HEK293T (cell line): ENCODE measurements around the gene DVL2.

ENCODE experiments used
- ARNT ChIP-seq: fragments of 450-650 bp; IDR thresholded peaks from 2 replicates; pipeline ENCODE4 v1.6.1; 2017; ENCODE audit warnings: mild to moderate bottlenecking
- BHLHE40 ChIP-seq: fragments of 450-650 bp; IDR thresholded peaks from 2 replicates; pipeline ENCODE4 v1.6.1; 2016; ENCODE audit warnings: mild to moderate bottlenecking, moderate library complexity, borderline replicate concordance
- FOXK2 ChIP-seq: fragments of 450-650 bp; IDR thresholded peaks from 2 replicates; pipeline ENCODE4 v1.6.1; 2016; ENCODE audit warnings: mild to moderate bottlenecking
- FOXM1 ChIP-seq: fragments of 450-650 bp; IDR thresholded peaks from 2 replicates; pipeline ENCODE4 v1.6.1; 2017; ENCODE audit warnings: mild to moderate bottlenecking, borderline replicate concordance
- HDGF ChIP-seq: fragments of 450-650 bp; IDR thresholded peaks from 2 replicates; pipeline ENCODE4 v1.6.1; 2017; ENCODE audit warnings: antibody characterized with exemption, borderline replicate concordance
- TARDBP ChIP-seq: fragments of 450-650 bp; IDR thresholded peaks from 2 replicates; pipeline ENCODE4 v1.6.1; 2016

DNA sequence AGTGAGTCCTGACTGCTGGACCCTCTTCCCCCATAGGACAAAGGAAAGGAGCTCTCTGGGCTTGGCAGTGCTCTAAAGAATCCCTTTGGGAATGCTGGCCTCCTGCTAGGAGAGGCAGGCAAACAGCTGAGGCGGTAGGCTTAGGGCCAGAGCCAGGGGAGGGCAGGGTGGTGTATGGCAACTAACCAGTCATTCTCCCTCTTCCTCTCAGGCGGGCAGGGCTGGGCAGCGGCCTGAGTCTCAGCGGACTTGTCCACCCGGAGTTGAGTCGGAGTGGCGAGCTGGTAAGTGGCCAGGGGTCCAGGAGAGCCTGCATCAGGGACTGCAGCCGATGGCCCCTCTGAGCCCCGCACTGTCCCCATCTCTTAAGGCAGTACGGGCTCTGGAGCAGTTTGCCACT, 10.2 kb downstream of the DVL2 start:
- TF ChIP-seq TARDBP, result no peak
- TF ChIP-seq ARNT, result no peak
- TF ChIP-seq BHLHE40, result no peak
- TF ChIP-seq FOXM1, result no peak
- no peak for TF ChIP-seq FOXK2
- no peak for TF ChIP-seq HDGF
